GM12801 (cell line): ENCODE results near the gene GFPT2.

Source experiments
- TF ChIP-seq, protein P1 (sequence below): IDR thresholded peaks from one replicate; pipeline ENCODE4 v1.5.1; 2011; ENCODE audit warnings: control low read depth; ENCODE audit not compliant: insufficient read length; ENCODE audit errors: extremely low read depth

Gene GFPT2

DNA sequence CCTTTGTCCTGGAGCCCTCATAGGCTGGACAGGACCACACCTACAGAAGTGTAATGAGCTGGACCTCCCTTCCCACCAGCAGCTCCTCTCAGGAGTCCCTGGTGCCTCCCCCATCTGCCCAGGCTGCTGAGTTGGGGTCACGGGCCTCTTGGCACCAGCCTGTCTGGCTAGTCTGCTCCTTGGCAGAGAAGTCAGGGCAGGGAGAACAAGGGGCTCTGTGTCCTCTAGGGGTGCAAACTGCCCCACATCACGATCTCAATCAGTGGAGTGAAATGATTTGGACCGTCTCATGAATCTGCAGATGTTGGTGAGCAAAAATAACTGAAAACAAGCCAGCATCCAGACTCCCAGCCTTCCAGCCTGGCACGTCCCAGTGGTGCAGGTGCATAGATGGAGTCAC lies 14.9 kb upstream of the GFPT2 start:
- TF ChIP-seq, protein P1, sequence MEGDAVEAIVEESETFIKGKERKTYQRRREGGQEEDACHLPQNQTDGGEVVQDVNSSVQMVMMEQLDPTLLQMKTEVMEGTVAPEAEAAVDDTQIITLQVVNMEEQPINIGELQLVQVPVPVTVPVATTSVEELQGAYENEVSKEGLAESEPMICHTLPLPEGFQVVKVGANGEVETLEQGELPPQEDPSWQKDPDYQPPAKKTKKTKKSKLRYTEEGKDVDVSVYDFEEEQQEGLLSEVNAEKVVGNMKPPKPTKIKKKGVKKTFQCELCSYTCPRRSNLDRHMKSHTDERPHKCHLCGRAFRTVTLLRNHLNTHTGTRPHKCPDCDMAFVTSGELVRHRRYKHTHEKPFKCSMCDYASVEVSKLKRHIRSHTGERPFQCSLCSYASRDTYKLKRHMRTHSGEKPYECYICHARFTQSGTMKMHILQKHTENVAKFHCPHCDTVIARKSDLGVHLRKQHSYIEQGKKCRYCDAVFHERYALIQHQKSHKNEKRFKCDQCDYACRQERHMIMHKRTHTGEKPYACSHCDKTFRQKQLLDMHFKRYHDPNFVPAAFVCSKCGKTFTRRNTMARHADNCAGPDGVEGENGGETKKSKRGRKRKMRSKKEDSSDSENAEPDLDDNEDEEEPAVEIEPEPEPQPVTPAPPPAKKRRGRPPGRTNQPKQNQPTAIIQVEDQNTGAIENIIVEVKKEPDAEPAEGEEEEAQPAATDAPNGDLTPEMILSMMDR = no peak

DNA sequence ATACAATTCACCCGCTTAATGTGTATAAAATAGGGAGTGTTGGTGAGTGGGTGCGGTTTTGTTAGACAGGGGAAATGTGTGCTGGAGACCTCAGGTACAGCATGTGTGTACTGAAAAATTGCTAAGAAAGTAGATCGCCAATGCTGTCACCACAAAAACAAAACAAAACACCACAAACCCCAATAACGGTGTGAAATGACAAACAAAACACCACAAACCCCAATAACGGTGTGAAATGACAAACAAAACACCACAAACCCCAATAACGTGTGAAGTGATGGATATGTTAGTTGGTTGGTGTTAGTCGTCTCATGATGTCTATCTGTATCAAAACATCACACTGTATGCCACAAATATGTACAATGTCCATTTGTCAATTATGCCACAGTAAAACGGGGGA lies 14.2 kb upstream of the GFPT2 start:
- TF ChIP-seq, protein P1 = no peak

DNA sequence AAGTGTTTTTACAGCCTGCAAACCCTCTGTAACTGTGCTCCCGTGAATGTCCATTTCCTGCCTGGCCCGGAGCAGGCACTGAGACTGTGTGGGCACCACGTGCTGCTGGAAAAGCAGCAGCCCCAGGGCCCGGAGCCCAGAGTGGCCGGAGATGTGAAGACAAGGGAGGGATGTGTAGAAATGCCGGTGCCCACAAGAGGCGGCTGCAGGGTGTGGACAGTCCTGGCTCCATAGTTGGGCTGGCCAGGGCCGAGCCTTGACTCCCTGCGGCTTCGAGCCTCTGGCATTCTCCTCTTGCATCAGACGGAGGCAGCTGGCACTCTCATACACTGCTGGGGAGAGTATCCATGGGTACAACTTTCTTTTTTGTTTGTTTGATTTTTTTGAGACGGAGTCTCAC lies 13.2 kb upstream of the GFPT2 start:
- TF ChIP-seq, protein P1 = no peak

DNA sequence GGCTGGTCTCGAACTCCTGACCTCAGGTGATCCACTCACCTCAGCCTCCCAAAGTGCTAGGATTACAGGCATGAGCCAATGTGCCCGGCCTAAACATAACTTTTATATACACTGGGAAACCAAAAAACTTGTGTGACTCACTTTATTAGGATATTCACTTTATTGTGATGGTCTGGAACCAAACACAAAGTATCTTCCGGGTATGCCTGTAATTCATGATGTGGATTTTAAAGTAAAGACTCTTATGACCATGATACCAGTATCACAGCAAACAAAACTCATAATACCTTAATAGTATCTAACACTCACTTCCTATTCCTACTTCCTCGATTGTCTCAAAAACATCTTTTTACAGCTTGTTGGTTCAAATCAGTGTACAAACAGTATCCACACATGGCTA lies 12.7 kb upstream of the GFPT2 start:
- TF ChIP-seq, protein P1 = no peak

DNA sequence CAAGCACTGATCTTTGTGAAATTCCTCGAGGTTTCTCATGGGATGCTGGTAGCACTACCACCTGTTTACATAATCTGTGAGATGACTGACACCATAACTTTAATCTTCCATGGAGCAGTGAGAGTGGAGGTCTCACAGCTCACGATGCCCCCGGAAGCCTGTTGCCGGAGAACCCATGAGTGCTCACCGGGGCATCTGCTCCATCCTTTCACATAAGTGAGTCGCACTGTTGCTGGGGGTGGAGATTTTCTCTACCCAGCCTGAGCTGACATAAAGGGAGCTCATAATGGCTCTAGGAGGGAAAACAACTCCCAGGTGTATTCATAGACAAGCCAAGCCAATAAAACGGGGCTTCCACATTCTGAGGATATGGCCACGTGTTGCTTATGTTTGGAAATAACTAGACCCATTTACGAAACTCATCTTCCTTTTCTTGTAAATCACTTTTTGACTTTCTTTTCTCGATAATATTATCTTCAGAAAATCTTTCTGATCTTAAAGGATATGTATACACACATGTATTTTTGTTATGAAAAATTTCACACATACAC lies 11.2 kb upstream of the GFPT2 start:
- TF ChIP-seq, protein P1 = no peak

DNA sequence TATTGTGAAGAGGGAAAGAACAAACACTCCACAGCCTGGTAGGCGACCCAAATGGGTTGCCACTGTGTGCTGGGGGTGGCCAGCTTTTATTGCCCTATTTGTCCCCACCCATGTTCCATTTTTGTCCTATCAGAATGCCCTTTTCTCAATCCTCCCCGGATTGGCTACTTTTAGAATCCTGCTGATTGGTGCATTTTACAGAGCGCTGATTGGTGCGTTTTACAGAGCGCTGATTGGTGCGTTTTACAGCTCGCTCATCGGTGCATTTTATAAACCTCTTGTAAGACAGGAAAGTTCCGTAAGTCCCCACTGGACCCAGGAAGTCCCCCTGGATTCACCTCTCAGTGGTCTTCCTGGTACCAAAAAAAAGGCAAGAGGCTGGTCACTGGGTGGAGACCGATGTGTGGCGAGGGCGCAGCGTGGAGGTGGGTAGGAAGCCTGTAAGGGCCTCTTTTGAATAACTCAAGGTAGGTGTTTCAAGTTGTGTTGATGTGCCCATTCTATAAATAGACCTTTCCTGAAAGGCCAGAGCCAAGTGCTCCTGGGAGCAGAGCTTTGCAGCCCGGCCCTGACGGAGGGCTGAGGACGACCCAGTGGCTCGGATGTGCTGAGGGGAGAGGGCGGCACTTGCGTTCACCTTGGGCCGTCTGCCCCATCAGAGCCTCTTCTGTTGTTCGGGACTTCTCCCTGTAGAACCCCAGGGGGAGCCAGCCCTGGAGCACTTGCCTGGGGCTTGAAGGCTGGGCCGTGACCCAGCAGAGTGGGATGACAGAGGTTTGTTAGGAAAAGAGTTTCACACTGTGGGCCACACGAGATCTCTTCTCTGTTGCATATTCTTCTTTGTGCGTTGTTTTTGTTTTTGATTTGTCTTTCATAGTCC lies 7.2 kb upstream of the GFPT2 start:
- TF ChIP-seq, protein P1 = no peak

DNA sequence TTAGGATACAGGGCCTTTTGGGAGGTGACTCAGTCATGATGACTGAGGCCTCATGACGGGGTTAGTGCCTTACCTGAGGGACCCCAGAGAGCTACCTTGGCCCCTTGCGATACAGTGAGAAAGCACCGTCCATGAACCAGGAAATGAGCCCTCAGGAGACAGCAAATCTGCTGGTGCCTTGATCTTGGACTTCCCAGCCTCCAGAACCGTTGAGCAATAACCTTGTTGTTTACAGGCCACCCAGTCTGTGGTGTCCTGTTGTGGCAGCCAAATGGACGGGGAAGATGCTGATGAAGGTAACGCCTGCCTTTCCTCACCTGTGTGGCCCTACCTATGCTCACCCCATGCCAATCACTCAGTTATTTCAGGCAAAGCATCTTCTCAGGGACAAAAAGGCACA lies 5.6 kb upstream of the GFPT2 start:
- TF ChIP-seq, protein P1 = no peak
